ENCODE measurements around the gene APAF1. TPM values are rescaled to one million over a fixed set of nuclear protein-coding genes. Genes with fewer than 3 reads are reported as not detected.
"Not testable (repeated sequence)": the region's sequence is repeated elsewhere in the genome, so short reads cannot be mapped to it uniquely, and the experiment has no call there.

Gene APAF1
- total RNA-seq, 2 experiments from 2014 or later, result 19.6 to 20.8 TPM

- no peak overlapping the region for H3K27ac Mint-ChIP-seq
- CTCF ChIA-PET, result no interaction called here
- H3K27me3 Mint-ChIP-seq, result peaks cover 16% of the 10 kb centered on the region
- peaks cover 12% of the 10 kb centered on the region for H3K4me1 Mint-ChIP-seq (ENCODE audit: low read depth)
- no peak overlapping the region for H3K4me3 Mint-ChIP-seq
- intact Hi-C loops (cut with micrococcal nuclease), result loop anchor here (10.0 kb wide), 1 partner anchor 1844 kb away; the partner anchor contains the start of gene NEDD1
- no peaks in the 10 kb centered on the region for H3K36me3 Mint-ChIP-seq
- POLR2A ChIA-PET, result no interaction called here
- H3K9me3 Mint-ChIP-seq, result no peaks in the 10 kb centered on the region
- no peak for DNase-seq
Observed at GRCh38 chr12:98748463-98748862, 103.4 kb downstream of the APAF1 start.

GRCh38 chr12:98750511-98750910 lies 105.4 kb downstream of the APAF1 start:
- H3K36me3 Mint-ChIP-seq, result no peaks in the 10 kb centered on the region
- ChIA-PET POLR2A (no interaction called here), CTCF (interaction anchor here (1.5 to 4.3 kb wide), 2 partner anchors 8 to 26 kb away, joined by 5 to 39 read pairs; no protein-coding TSS in a partner anchor)
- H3K27ac Mint-ChIP-seq, result no peak overlapping the region
- intact Hi-C loops (cut with micrococcal nuclease), result loop anchor here (5.0 kb wide), 1 partner anchor 353 kb away; no protein-coding TSS in a partner anchor
- no peak overlapping the region for H3K4me3 Mint-ChIP-seq
- peaks cover 26% of the 10 kb centered on the region for H3K4me1 Mint-ChIP-seq (ENCODE audit: low read depth)
- no peaks in the 10 kb centered on the region for H3K9me3 Mint-ChIP-seq
- DNase-seq, result no peak
- peaks cover 16% of the 10 kb centered on the region for H3K27me3 Mint-ChIP-seq

- DNase-seq, result no peak
- H3K4me1 Mint-ChIP-seq (ENCODE audit: low read depth), result peaks cover 19% of the 10 kb centered on the region
- no peak overlapping the region for H3K27ac Mint-ChIP-seq
- no peaks in the 10 kb centered on the region for H3K9me3 Mint-ChIP-seq
- intact Hi-C loops (cut with micrococcal nuclease), result loop anchor here (5.0 kb wide), 1 partner anchor 354 kb away; no protein-coding TSS in a partner anchor
- CTCF ChIA-PET, result interaction anchor here (4.3 kb wide), 1 partner anchor 10 kb away, joined by 39 read pairs; no protein-coding TSS in a partner anchor
- H3K4me3 Mint-ChIP-seq, result no peak overlapping the region
- H3K27me3 Mint-ChIP-seq, result peaks cover 10% of the 10 kb centered on the region
- POLR2A ChIA-PET, result no interaction called here
- H3K36me3 Mint-ChIP-seq, result no peaks in the 10 kb centered on the region
Observed at GRCh38 chr12:98751580-98752115, 106.6 kb downstream of the APAF1 start.

- ChIA-PET CTCF (interaction anchor here (0.7 to 4.3 kb wide), 3 partner anchors 11 to 53 kb away, joined by 3 to 39 read pairs (median 5); no protein-coding TSS in a partner anchor), POLR2A (interaction anchor here (2.7 kb wide), 1 partner anchor 11 kb away, joined by 35 read pairs; no protein-coding TSS in a partner anchor)
Observed at GRCh38 chr12:98752726-98753125, 107.6 kb downstream of the APAF1 start.

GRCh38 chr12:98754095-98754494 lies 109.0 kb downstream of the APAF1 start:
- no peaks in the 10 kb centered on the region for H3K36me3 Mint-ChIP-seq
- peak overlapping the region; percentile 6 for H3K4me3 Mint-ChIP-seq
- peak; percentile 79 for DNase-seq
- peak overlapping the region; percentile 47 for H3K27ac Mint-ChIP-seq
- H3K4me1 Mint-ChIP-seq (ENCODE audit: low read depth), result peaks cover 17% of the 10 kb centered on the region
- intact Hi-C loops (cut with micrococcal nuclease), result loop anchor here (1.0 to 5.0 kb wide), 4 partner anchors 8 to 357 kb away; no protein-coding TSS in a partner anchor
- ChIA-PET CTCF (interaction anchor here (1.2 to 4.3 kb wide), 5 partner anchors 12 to 244 kb away, joined by 3 to 39 read pairs (median 5); no protein-coding TSS in a partner anchor), POLR2A (interaction anchor here (1.3 to 2.7 kb wide), 2 partner anchors 13 to 29 kb away, joined by 4 to 35 read pairs; no protein-coding TSS in a partner anchor)
- no peaks in the 10 kb centered on the region for H3K9me3 Mint-ChIP-seq
- peaks cover 2% of the 10 kb centered on the region for H3K27me3 Mint-ChIP-seq

More at GRCh38 chr12:98752726-98753125, 107.6 kb downstream of the APAF1 start:
- intact Hi-C loops (cut with micrococcal nuclease), result loop anchor here (5.0 kb wide), 1 partner anchor 355 kb away; no protein-coding TSS in a partner anchor
- Mint-ChIP-seq H3K27ac (no peak overlapping the region), H3K9me3 (no peaks in the 10 kb centered on the region), H3K4me3 (no peak overlapping the region), H3K36me3 (no peaks in the 10 kb centered on the region), H3K27me3 (peaks cover under 1% of the 10 kb centered on the region), H3K4me1 (ENCODE audit: low read depth) (peaks cover 17% of the 10 kb centered on the region)
- DNase-seq, result no peak

GRCh38 chr12:98755855-98756254 lies 110.8 kb downstream of the APAF1 start:
- CTCF ChIA-PET, result not testable (repeated sequence)

GRCh38 chr12:98757455-98757854 lies 112.4 kb downstream of the APAF1 start:
- intact Hi-C loops (cut with micrococcal nuclease), result no loop called here
- no peak overlapping the region for H3K4me3 Mint-ChIP-seq
- CTCF ChIA-PET, result interaction anchor here (0.5 kb wide), 1 partner anchor 33 kb away, joined by 3 read pairs; no protein-coding TSS in a partner anchor
- POLR2A ChIA-PET, result no interaction called here
- peaks cover 6% of the 10 kb centered on the region for H3K27me3 Mint-ChIP-seq
- peaks cover 17% of the 10 kb centered on the region for H3K4me1 Mint-ChIP-seq (ENCODE audit: low read depth)
- H3K27ac Mint-ChIP-seq, result no peak overlapping the region
- no peak for DNase-seq
- H3K9me3 Mint-ChIP-seq, result no peaks in the 10 kb centered on the region
- no peaks in the 10 kb centered on the region for H3K36me3 Mint-ChIP-seq

More at GRCh38 chr12:98755855-98756254, 110.8 kb downstream of the APAF1 start:
- H3K27me3 Mint-ChIP-seq, POLR2A ChIA-PET, H3K36me3 Mint-ChIP-seq, DNase-seq, H3K9me3 Mint-ChIP-seq, H3K27ac Mint-ChIP-seq, H3K4me3 Mint-ChIP-seq: not testable (repeated sequence)
- intact Hi-C loops (cut with micrococcal nuclease), result loop anchor here (2.0 kb wide), 1 partner anchor 15 kb away; no protein-coding TSS in a partner anchor
- H3K4me1 Mint-ChIP-seq (ENCODE audit: low read depth), result peaks cover 17% of the 10 kb centered on the region

- CTCF ChIA-PET, result no interaction called here
- intact Hi-C loops (cut with micrococcal nuclease), result no loop called here
- H3K9me3 Mint-ChIP-seq, result no peaks in the 10 kb centered on the region
- H3K4me1 Mint-ChIP-seq (ENCODE audit: low read depth), result peaks cover 17% of the 10 kb centered on the region
- H3K4me3 Mint-ChIP-seq, result no peak overlapping the region
- no peaks in the 10 kb centered on the region for H3K36me3 Mint-ChIP-seq
- no peak for DNase-seq
- peaks cover 6% of the 10 kb centered on the region for H3K27me3 Mint-ChIP-seq
- POLR2A ChIA-PET, result interaction anchor here (0.5 kb wide), 1 partner anchor 31 kb away, joined by 3 read pairs; no protein-coding TSS in a partner anchor
- no peak overlapping the region for H3K27ac Mint-ChIP-seq
Observed at GRCh38 chr12:98758331-98758730, 113.2 kb downstream of the APAF1 start.

- intact Hi-C loops (cut with micrococcal nuclease), result no loop called here
- Mint-ChIP-seq H3K4me3 (no peak overlapping the region), H3K27me3 (peaks cover 4% of the 10 kb centered on the region), H3K36me3 (no peaks in the 10 kb centered on the region), H3K9me3 (no peaks in the 10 kb centered on the region), H3K27ac (no peak overlapping the region), H3K4me1 (ENCODE audit: low read depth) (no peaks in the 10 kb centered on the region)
- ChIA-PET CTCF (no interaction called here), POLR2A (no interaction called here)
- no peak for DNase-seq
Observed at GRCh38 chr12:98763656-98764055, 118.6 kb downstream of the APAF1 start.

GRCh38 chr12:98767248-98767647 lies 122.2 kb downstream of the APAF1 start:
- Mint-ChIP-seq H3K27me3 (no peaks in the 10 kb centered on the region), H3K27ac (no peak overlapping the region), H3K4me1 (ENCODE audit: low read depth) (peaks cover 5% of the 10 kb centered on the region), H3K36me3 (no peaks in the 10 kb centered on the region), H3K9me3 (no peaks in the 10 kb centered on the region), H3K4me3 (no peak overlapping the region)
- ChIA-PET POLR2A (no interaction called here), CTCF (no interaction called here)
- DNase-seq, result no peak
- intact Hi-C loops (cut with micrococcal nuclease), result no loop called here

GRCh38 chr12:98769068-98769467 lies 124.0 kb downstream of the APAF1 start:
- intact Hi-C loops (cut with micrococcal nuclease), result no loop called here
- Mint-ChIP-seq H3K27ac (no peak overlapping the region), H3K9me3 (no peaks in the 10 kb centered on the region), H3K36me3 (no peaks in the 10 kb centered on the region), H3K4me3 (no peak overlapping the region), H3K27me3 (no peaks in the 10 kb centered on the region), H3K4me1 (ENCODE audit: low read depth) (peaks cover 6% of the 10 kb centered on the region)
- CTCF ChIA-PET, result interaction anchor here (1.2 to 1.3 kb wide), 2 partner anchors 50 to 230 kb away, joined by 3 read pairs; no protein-coding TSS in a partner anchor
- POLR2A ChIA-PET, result no interaction called here
- DNase-seq, result no peak

GRCh38 chr12:98770230-98770629 lies 125.1 kb downstream of the APAF1 start:
- H3K4me1 Mint-ChIP-seq (ENCODE audit: low read depth), result peaks cover 6% of the 10 kb centered on the region
- no peak for DNase-seq
- intact Hi-C loops (cut with micrococcal nuclease), result loop anchor here (2.0 kb wide), 1 partner anchor 15 kb away; no protein-coding TSS in a partner anchor
- CTCF ChIA-PET, result interaction anchor here (0.7 to 1.3 kb wide), 2 partner anchors 41 to 51 kb away, joined by 3 read pairs; no protein-coding TSS in a partner anchor
- POLR2A ChIA-PET, result interaction anchor here (0.6 kb wide), 1 partner anchor 1783 kb away, joined by 3 read pairs; no protein-coding TSS in a partner anchor
- no peak overlapping the region for H3K4me3 Mint-ChIP-seq
- H3K9me3 Mint-ChIP-seq, result no peaks in the 10 kb centered on the region
- H3K27me3 Mint-ChIP-seq, result no peaks in the 10 kb centered on the region
- no peaks in the 10 kb centered on the region for H3K36me3 Mint-ChIP-seq
- no peak overlapping the region for H3K27ac Mint-ChIP-seq
